Ovary (tissue), 3 donors: ENCODE measurements around the gene TES.

Experiments used
- EP300 ChIP-seq: sonication (generic); formaldehyde crosslinking; IDR thresholded peaks from one replicate; pipeline ENCODE4 v1.6.1; 2017; ENCODE audit warnings: antibody characterized with exemption
- POLR2A ChIP-seq: fragments of 450-650 bp; IDR thresholded peaks from one replicate; pipeline ENCODE4 v1.6.1; 2017; ENCODE audit warnings: antibody characterized with exemption, mild to moderate bottlenecking, moderate library complexity
- TF ChIP-seq, protein P1 (sequence below), 3 donors: fragments of 450-650 bp in 2 of 3; fragments of 200-600 bp in 1 of 3; IDR thresholded peaks; one replicate each; pipeline versions ENCODE4 v1.5.1 to v1.8.0; 2016 to 2022; ENCODE audit warnings: antibody characterized with exemption in 3 of 3, mild to moderate bottlenecking in 1 of 3
- donor health status: DM: no; HTN: no; CAD: no.

DNA sequence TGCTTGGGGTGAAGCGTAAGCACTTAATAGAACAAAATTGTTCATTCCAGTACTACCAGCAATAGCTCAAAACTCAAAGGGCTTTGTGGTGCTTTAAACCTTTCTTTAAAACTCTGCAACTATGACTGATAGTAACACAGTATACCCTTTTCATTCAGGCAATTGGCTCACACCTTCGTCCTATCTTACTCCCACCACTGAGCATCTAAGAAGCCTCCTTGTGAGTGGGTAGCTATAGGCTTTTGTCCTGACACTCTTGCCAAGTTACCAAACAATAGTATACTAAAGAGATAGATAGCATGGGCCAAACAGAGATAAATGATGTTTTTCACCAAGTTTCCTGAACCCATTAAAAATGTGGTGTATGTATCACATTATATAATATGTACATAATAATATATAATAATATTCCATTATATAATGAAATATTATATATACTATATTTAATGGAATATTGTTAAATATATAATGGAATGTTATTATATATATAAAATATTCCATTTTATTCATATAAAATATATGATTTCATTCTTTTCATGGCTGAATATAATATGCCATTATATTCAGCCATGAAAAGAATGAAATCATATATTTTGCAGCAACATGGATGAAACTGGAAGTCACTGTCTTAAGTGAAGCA is 96.2 kb downstream of the TES start:
- TF ChIP-seq POLR2A (no peak), EP300 (no peak)
- TF ChIP-seq, protein P1, sequence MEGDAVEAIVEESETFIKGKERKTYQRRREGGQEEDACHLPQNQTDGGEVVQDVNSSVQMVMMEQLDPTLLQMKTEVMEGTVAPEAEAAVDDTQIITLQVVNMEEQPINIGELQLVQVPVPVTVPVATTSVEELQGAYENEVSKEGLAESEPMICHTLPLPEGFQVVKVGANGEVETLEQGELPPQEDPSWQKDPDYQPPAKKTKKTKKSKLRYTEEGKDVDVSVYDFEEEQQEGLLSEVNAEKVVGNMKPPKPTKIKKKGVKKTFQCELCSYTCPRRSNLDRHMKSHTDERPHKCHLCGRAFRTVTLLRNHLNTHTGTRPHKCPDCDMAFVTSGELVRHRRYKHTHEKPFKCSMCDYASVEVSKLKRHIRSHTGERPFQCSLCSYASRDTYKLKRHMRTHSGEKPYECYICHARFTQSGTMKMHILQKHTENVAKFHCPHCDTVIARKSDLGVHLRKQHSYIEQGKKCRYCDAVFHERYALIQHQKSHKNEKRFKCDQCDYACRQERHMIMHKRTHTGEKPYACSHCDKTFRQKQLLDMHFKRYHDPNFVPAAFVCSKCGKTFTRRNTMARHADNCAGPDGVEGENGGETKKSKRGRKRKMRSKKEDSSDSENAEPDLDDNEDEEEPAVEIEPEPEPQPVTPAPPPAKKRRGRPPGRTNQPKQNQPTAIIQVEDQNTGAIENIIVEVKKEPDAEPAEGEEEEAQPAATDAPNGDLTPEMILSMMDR (IDR thresholded peaks at IDR 0.05): no peak
